WTC11 (cell line): Measurements from ENCODE around the gene LRRC3B. TPM values are rescaled to one million over a fixed set of nuclear protein-coding genes. Genes with fewer than 3 reads are reported as not detected.

Experiments used
- ATAC-seq: fragments of 200-7000 bp; cut with Tn5 transposase; 2 replicates; pipeline ENCODE4 v1.10.0; 2021; ENCODE audit warnings: mild to moderate bottlenecking, moderate library complexity
- CTCF ChIA-PET: fragments of 300-600 bp; sonication (Branson Sonifier 250); formaldehyde crosslinking; loops from one replicate; lab custom pipeline; 2021; ENCODE audit warnings: antibody characterized with exemption; lab: Charles Lee
- POLR2A ChIA-PET: fragments of 350-600 bp; sonication (Branson Sonifier 250); formaldehyde crosslinking; loops from one replicate; lab custom pipeline; 2021; ENCODE audit warnings: antibody characterized with exemption; lab: Charles Lee
- DNase-seq: peaks from one replicate; pipeline ENCODE4 v3.0.0; 2021; ENCODE audit warnings: low spot score
- H3K27ac Mint-ChIP-seq: 2 replicates; pipeline ENCODE4 v1.8.0; 2021; ENCODE audit warnings: mixed read lengths
- H3K27me3 Mint-ChIP-seq: 2 replicates; pipeline ENCODE4 v1.8.0; 2021; ENCODE audit warnings: low read depth, mild to moderate bottlenecking, moderate library complexity, mixed read lengths
- H3K36me3 Mint-ChIP-seq: 2 replicates; pipeline ENCODE4 v1.8.0; 2021; ENCODE audit warnings: mixed read lengths
- H3K4me1 Mint-ChIP-seq: 2 replicates; pipeline ENCODE4 v1.8.0; 2022; ENCODE audit warnings: mixed read lengths
- H3K4me3 Mint-ChIP-seq: 2 replicates; pipeline ENCODE4 v1.8.0; 2021; ENCODE audit warnings: mild to moderate bottlenecking, moderate library complexity, mixed read lengths
- H3K9me3 Mint-ChIP-seq: 2 replicates; pipeline ENCODE4 v1.8.0; 2021; ENCODE audit warnings: mixed read lengths
- AFF4 ChIP-seq: sonication (generic); formaldehyde crosslinking; IDR thresholded peaks from 2 replicates; pipeline ENCODE4 v1.8.1; 2023; ENCODE audit warnings: mild to moderate bottlenecking, missing genetic modification reagents, borderline replicate concordance
- AR ChIP-seq: fragments of 250-450 bp; sonication (Bioruptor Pico); IDR thresholded peaks from 2 replicates; pipeline ENCODE4 v1.9.0; 2021; ENCODE audit warnings: mild to moderate bottlenecking
- ATF1 ChIP-seq: sonication (generic); formaldehyde crosslinking; IDR thresholded peaks from 2 replicates; pipeline ENCODE4 v1.8.1; 2023; ENCODE audit warnings: mild to moderate bottlenecking, moderate library complexity, missing genetic modification reagents
- CDX4 ChIP-seq: fragments of 250-450 bp; sonication (Bioruptor Pico); IDR thresholded peaks from 2 replicates; pipeline ENCODE4 v1.9.0; 2021; ENCODE audit warnings: moderate library complexity, mild to moderate bottlenecking, inconsistent platforms, borderline replicate concordance
- CREM ChIP-seq: sonication (generic); formaldehyde crosslinking; IDR thresholded peaks from 2 replicates; pipeline ENCODE4 v1.8.1; 2022; ENCODE audit warnings: mild to moderate bottlenecking, missing genetic modification reagents, moderate library complexity
- E2F5 ChIP-seq: sonication (generic); formaldehyde crosslinking; IDR thresholded peaks from 2 replicates; pipeline ENCODE4 v1.8.1; 2022; ENCODE audit warnings: mild to moderate bottlenecking, moderate library complexity, missing genetic modification reagents
- GABPB1 ChIP-seq: sonication (generic); formaldehyde crosslinking; IDR thresholded peaks from 2 replicates; pipeline ENCODE4 v1.8.1; 2023; ENCODE audit warnings: mild to moderate bottlenecking, missing genetic modification reagents
- IRF1 ChIP-seq: sonication (generic); formaldehyde crosslinking; IDR thresholded peaks from 2 replicates; pipeline ENCODE4 v1.8.0; 2023; ENCODE audit warnings: missing genetic modification reagents
- MYBL2 ChIP-seq: sonication (generic); formaldehyde crosslinking; IDR thresholded peaks from 2 replicates; pipeline ENCODE4 v1.8.1; 2023; ENCODE audit warnings: mild to moderate bottlenecking, moderate library complexity, missing genetic modification reagents
- NFE2L1 ChIP-seq: sonication (generic); formaldehyde crosslinking; IDR thresholded peaks from 2 replicates; pipeline ENCODE4 v1.8.1; 2023; ENCODE audit warnings: missing genetic modification reagents
- NR2C2 ChIP-seq: sonication (generic); formaldehyde crosslinking; IDR thresholded peaks from 2 replicates; pipeline ENCODE4 v1.8.0; 2022; ENCODE audit warnings: mild to moderate bottlenecking, missing genetic modification reagents
- NR3C1 ChIP-seq: sonication (generic); formaldehyde crosslinking; conservative IDR thresholded peaks from 2 replicates; pipeline ENCODE4 v1.8.1; 2023; ENCODE audit warnings: low read depth, mild to moderate bottlenecking, missing genetic modification reagents
- RELA ChIP-seq: sonication (generic); formaldehyde crosslinking; IDR thresholded peaks from 2 replicates; pipeline ENCODE4 v1.8.1; 2022; ENCODE audit warnings: missing genetic modification reagents, mild to moderate bottlenecking, borderline replicate concordance
- SMAD4 ChIP-seq: sonication (generic); formaldehyde crosslinking; IDR thresholded peaks from 2 replicates; pipeline ENCODE4 v1.8.0; 2022; ENCODE audit warnings: mild to moderate bottlenecking, missing genetic modification reagents
- TP53 ChIP-seq: sonication (generic); formaldehyde crosslinking; IDR thresholded peaks from 2 replicates; pipeline ENCODE4 v1.8.1; 2023; ENCODE audit warnings: mild to moderate bottlenecking, missing genetic modification reagents
- ZNF121 ChIP-seq: sonication (generic); formaldehyde crosslinking; IDR thresholded peaks from 2 replicates; pipeline ENCODE4 v1.8.0; 2023; ENCODE audit warnings: missing genetic modification reagents
- ZNF263 ChIP-seq: sonication (generic); formaldehyde crosslinking; IDR thresholded peaks from 2 replicates; pipeline ENCODE4 v1.8.1; 2022; ENCODE audit warnings: low read depth, mild to moderate bottlenecking, moderate library complexity, missing genetic modification reagents
- total RNA-seq: library from RNA; stranded (reverse); gene quantifications from 3 replicates; pipeline ENCODE4 v1.2.3, GENCODE V29; 2021

The LRRC3B gene
- total RNA-seq, 1 experiment from 2014 or later: 5.3 TPM

GRCh38 chr3:26731843-26732242, 109.3 kb downstream of the LRRC3B start:
- no peaks in the 10 kb centered on the region; the same call in none of the 2 replicates for H3K27me3 Mint-ChIP-seq
- no peaks in the 10 kb centered on the region for H3K4me1 Mint-ChIP-seq
- no peak for DNase-seq
- POLR2A ChIA-PET: no interaction called here
- H3K4me3 Mint-ChIP-seq: no peak overlapping the region
- CTCF ChIA-PET: no interaction called here
- no peak for TF ChIP-seq ZNF121 (CRISPR knock-in tag)
- TF ChIP-seq GABPB1 (CRISPR knock-in tag): no peak
- no peak for TF ChIP-seq AFF4 (CRISPR knock-in tag)
- no peak for TF ChIP-seq ZNF263
- no peak for TF ChIP-seq NR3C1 (CRISPR knock-in tag)
- no peak for TF ChIP-seq IRF1 (CRISPR knock-in tag)
- no peak for TF ChIP-seq ATF1 (CRISPR knock-in tag)
- TF ChIP-seq TP53 (CRISPR knock-in tag): no peak
- TF ChIP-seq NR2C2 (CRISPR knock-in tag): no peak
- no peak for TF ChIP-seq CREM (CRISPR knock-in tag)
- no peak for TF ChIP-seq NFE2L1 (CRISPR knock-in tag)
- ATAC-seq: no peak
- no peak overlapping the region for H3K27ac Mint-ChIP-seq
- peaks cover 4% of the 10 kb centered on the region for H3K36me3 Mint-ChIP-seq
- H3K9me3 Mint-ChIP-seq: peaks cover 11% of the 10 kb centered on the region

GRCh38 chr3:26750263-26750662, 127.7 kb downstream of the LRRC3B start:
- ATAC-seq (no peak), DNase-seq (no peak)
- no peaks in the 10 kb centered on the region for H3K27me3 Mint-ChIP-seq
- H3K9me3 Mint-ChIP-seq: peaks cover 17% of the 10 kb centered on the region
- ChIA-PET CTCF (no interaction called here), POLR2A (no interaction called here)
- H3K27ac Mint-ChIP-seq: no peak overlapping the region
- H3K4me3 Mint-ChIP-seq: no peak overlapping the region
- H3K4me1 Mint-ChIP-seq: no peaks in the 10 kb centered on the region
- no peaks in the 10 kb centered on the region for H3K36me3 Mint-ChIP-seq
- TF ChIP-seq RELA (no peak), AR (CRISPR knock-in tag) (no peak), SMAD4 (CRISPR knock-in tag) (no peak), MYBL2 (CRISPR knock-in tag) (no peak), E2F5 (CRISPR knock-in tag) (no peak), CDX4 (no peak)
